H1 (cell line): ENCODE results near the gene AGPS. TPM values are rescaled to one million over a fixed set of nuclear protein-coding genes. Genes with fewer than 3 reads are reported as not detected.

ENCODE experiments used
- CTCF ChIA-PET: fragments of 300-600 bp; sonication (Branson Sonifier 250); formaldehyde crosslinking; loops from one replicate; lab custom pipeline; 2021; ENCODE audit not compliant: partially characterized antibody; lab: Charles Lee
- POLR2A ChIA-PET: fragments of 300-600 bp; sonication (Branson Sonifier 250); formaldehyde crosslinking; loops from one replicate; lab custom pipeline; 2021; ENCODE audit warnings: inconsistent platforms; ENCODE audit not compliant: partially characterized antibody; lab: Charles Lee
- DNase-seq, 2 experiments: peaks; one replicate each; pipeline versions ENCODE4 v3.0.0 to v3.0.0-alpha.2; 2010 to 2022; ENCODE audit warnings: low spot score in 2 of 2, low read depth in 1 of 2, mixed read lengths in 1 of 2
- FAIRE-seq: peaks from 2 replicates; lab custom pipeline; 2011; peaks lifted over from hg19 to GRCh38; lab: Jason Lieb, UNC
- H2AFZ ChIP-seq: 2 replicates; pipeline ENCODE4 v1.8.1; 2012; ENCODE audit warnings: low read length, inconsistent platforms
- H2AK5ac ChIP-seq: 2 replicates; pipeline ENCODE4 v1.6.1; 2013; ENCODE audit warnings: low read depth, low read length
- H2BK120ac ChIP-seq: replicated peaks from 2 replicates; pipeline ENCODE3; 2013; ENCODE audit warnings: low read depth, low read length, inconsistent platforms
- H2BK12ac ChIP-seq: 2 replicates; pipeline ENCODE4 v1.6.1; 2013; ENCODE audit warnings: low read depth, low read length
- H2BK15ac ChIP-seq: 2 replicates; pipeline ENCODE4 v1.6.1; 2013; ENCODE audit warnings: low read length
- H2BK20ac ChIP-seq: 2 replicates; pipeline ENCODE4 v1.6.1; 2013; ENCODE audit warnings: low read length
- H2BK5ac ChIP-seq: 2 replicates; pipeline ENCODE4 v1.6.1; 2013; ENCODE audit warnings: low read depth, low read length
- H3K14ac ChIP-seq: 2 replicates; pipeline ENCODE4 v1.6.1; 2013; ENCODE audit warnings: inconsistent platforms; ENCODE audit not compliant: insufficient read length
- H3K18ac ChIP-seq: 2 replicates; pipeline ENCODE4 v1.6.1; 2013; ENCODE audit warnings: low read length; ENCODE audit errors: extremely low read depth
- H3K23ac ChIP-seq: 2 replicates; pipeline ENCODE4 v1.6.1; 2013; ENCODE audit warnings: inconsistent platforms; ENCODE audit not compliant: insufficient read length
- H3K23me2 ChIP-seq: 2 replicates; pipeline ENCODE4 v1.6.1; 2013; ENCODE audit warnings: low read depth, low read length
- H3K27ac ChIP-seq: 2 replicates; pipeline ENCODE4 v1.6.1; 2011; ENCODE audit warnings: low read depth, low read length, inconsistent platforms
- H3K27me3 ChIP-seq, 4 experiments: replicated peaks in 1 of 4; 1 replicate in 1 of 4; 2 replicates in 3 of 4; pipeline versions ENCODE4 v1.6.1 to v1.8.1; 2011 to 2013; ENCODE audit warnings: low read length in 3 of 4, mild to moderate bottlenecking in 3 of 4, inconsistent platforms in 2 of 4, mixed read lengths in 2 of 4, moderate library complexity in 1 of 4; ENCODE audit not compliant: control insufficient read depth in 3 of 4, insufficient read depth in 3 of 4; ENCODE audit errors: extremely low read depth in 1 of 4
- H3K36me3 ChIP-seq, 4 experiments: 2 replicates each; pipeline versions ENCODE4 v1.6.1 to v1.8.1; 2011 to 2013; ENCODE audit warnings: mild to moderate bottlenecking in 4 of 4, low read length in 3 of 4, moderate library complexity in 2 of 4, control low read depth in 1 of 4, inconsistent platforms in 1 of 4; ENCODE audit not compliant: insufficient read depth in 4 of 4, control insufficient read depth in 2 of 4
- H3K4ac ChIP-seq: replicated peaks from 2 replicates; pipeline ENCODE3; 2013; ENCODE audit warnings: low read length, low read depth, mixed read lengths, inconsistent platforms; ENCODE audit not compliant: insufficient read length
- H3K4me1 ChIP-seq, 4 experiments: replicated peaks in 1 of 4; 1 replicate in 1 of 4; 2 replicates in 3 of 4; pipeline versions ENCODE4 v1.6.1 to v1.8.1; 2011 to 2013; ENCODE audit warnings: low read length in 3 of 4, inconsistent platforms in 2 of 4, mixed read lengths in 1 of 4; ENCODE audit not compliant: insufficient read depth in 4 of 4, control insufficient read depth in 3 of 4
- H3K4me2 ChIP-seq, 2 experiments: 2 replicates each; pipeline versions ENCODE4 v1.6.1 to v1.8.1; 2011 to 2013; ENCODE audit warnings: low read depth in 2 of 2, low read length in 2 of 2, control low read depth in 1 of 2, inconsistent platforms in 1 of 2, mild to moderate bottlenecking in 1 of 2; ENCODE audit not compliant: insufficient read depth in 1 of 2
- H3K4me3 ChIP-seq, 4 experiments: fragments of 200-600, 300-600 bp in 1 of 4; sonication (generic), shearing (Covaris generic), sonication (Bioruptor Twin) in 1 of 4; 2 replicates each; pipeline versions ENCODE4 v1.5.1 to v1.8.1; 2011 to 2016; ENCODE audit warnings: low read length in 4 of 4, low read depth in 3 of 4, control low read depth in 2 of 4, inconsistent platforms in 2 of 4, mild to moderate bottlenecking in 2 of 4, mixed read lengths in 1 of 4, moderate library complexity in 1 of 4; ENCODE audit not compliant: insufficient read depth in 2 of 4; ENCODE audit errors: extremely low read depth in 1 of 4
- H3K56ac ChIP-seq: replicated peaks from 2 replicates; pipeline ENCODE3; 2013; ENCODE audit warnings: low read depth, mild to moderate bottlenecking, mixed read lengths, low read length, inconsistent platforms; ENCODE audit not compliant: insufficient read length
- H3K79me1 ChIP-seq: 2 replicates; pipeline ENCODE4 v1.6.1; 2013; ENCODE audit warnings: low read depth, low read length, control low read depth
- H3K79me2 ChIP-seq, 2 experiments: 2 replicates each; pipeline versions ENCODE4 v1.6.1 to v1.8.1; 2012 to 2013; ENCODE audit warnings: low read length in 2 of 2, mild to moderate bottlenecking in 2 of 2, inconsistent platforms in 1 of 2; ENCODE audit not compliant: insufficient read depth in 2 of 2, control insufficient read depth in 1 of 2
- H3K9ac ChIP-seq, 4 experiments: replicated peaks in 1 of 4; 1 replicate in 1 of 4; 2 replicates in 3 of 4; pipeline versions ENCODE4 v1.6.1 to v1.8.1; 2011 to 2013; ENCODE audit warnings: low read depth in 3 of 4, low read length in 3 of 4, control low read depth in 2 of 4, mild to moderate bottlenecking in 2 of 4, moderate library complexity in 2 of 4, inconsistent platforms in 1 of 4; ENCODE audit errors: extremely low read depth in 1 of 4
- H3K9me3 ChIP-seq, 2 experiments: 2 replicates each; pipeline versions ENCODE4 v1.6.1 to v1.8.1; 2012 to 2013; ENCODE audit warnings: mild to moderate bottlenecking in 2 of 2, moderate library complexity in 2 of 2, control low read depth in 1 of 2, inconsistent platforms in 1 of 2, low read depth in 1 of 2, low read length in 1 of 2, mixed read lengths in 1 of 2; ENCODE audit not compliant: insufficient read depth in 2 of 2
- H4K20me1 ChIP-seq, 2 experiments: replicated peaks in 1 of 2; 2 replicates each; pipeline versions ENCODE3 to v1.8.1; 2011 to 2013; ENCODE audit warnings: inconsistent platforms in 2 of 2, low read length in 2 of 2, mild to moderate bottlenecking in 1 of 2; ENCODE audit not compliant: insufficient read depth in 2 of 2, control insufficient read depth in 1 of 2
- H4K5ac ChIP-seq: 2 replicates; pipeline ENCODE4 v1.6.1; 2013; ENCODE audit warnings: low read length, low read depth, mixed read lengths, inconsistent platforms; ENCODE audit not compliant: insufficient read length
- H4K8ac ChIP-seq: 2 replicates; pipeline ENCODE4 v1.8.0; 2013; ENCODE audit warnings: mild to moderate bottlenecking, moderate library complexity, low read length, inconsistent platforms; ENCODE audit not compliant: insufficient read depth; ENCODE audit errors: extremely low read depth
- H4K91ac ChIP-seq: replicated peaks from 2 replicates; pipeline ENCODE3; 2013; ENCODE audit warnings: low read length, mixed read lengths, inconsistent platforms; ENCODE audit not compliant: insufficient read length
- GTF2F1 ChIP-seq: IDR thresholded peaks from 2 replicates; pipeline ENCODE4 v1.6.1; 2012; ENCODE audit warnings: low read depth, low read length, improper control_type of control experiment, borderline replicate concordance
- SP1 ChIP-seq: IDR thresholded peaks from 2 replicates; pipeline ENCODE4 v1.6.1; 2011; ENCODE audit warnings: low read depth, low read length
- SP2 ChIP-seq: IDR thresholded peaks from 2 replicates; pipeline ENCODE4 v1.6.1; 2012; ENCODE audit warnings: mild to moderate bottlenecking, low read length, inconsistent platforms
- WGBS, 2 experiments: shearing (Covaris generic) in 1 of 2; methylation state at CpG; one replicate each; pipeline versions ENCODE4 v1.1.6 to v1.1.7; 2013 to 2015; ENCODE audit warnings: low lambda C conversion rate in 2 of 2, mixed read lengths in 2 of 2, inconsistent platforms in 1 of 2, low coverage in 1 of 2, missing lambda C conversion rate in 1 of 2; ENCODE audit not compliant: insufficient replicate concordance in 2 of 2, insufficient coverage in 1 of 2, insufficient read length in 1 of 2; ENCODE audit errors: extremely low coverage in 1 of 2, missing lambda C conversion rate in 1 of 2; 5-methylcytosine and 5-hydroxymethylcytosine counted together
- polyA plus RNA-seq, 7 experiments: library from polyadenylated mRNA; depleted of rRNA in 3 of 7; stranded (reverse) in 5 of 7; unstranded in 2 of 7; fragments of >200 nt in 5 of 7; fragments of 200-250 nt in 2 of 7; gene quantifications; 1 replicate in 5 of 7; 2 replicates in 1 of 7; 4 replicates in 1 of 7; pipeline versions ENCODE4 v1.2.1 to v1.2.3, GENCODE V29; 2011 to 2013; ENCODE audit warnings: missing spikeins in 2 of 7, mixed read lengths in 2 of 7
- total RNA-seq: library from RNA; stranded (reverse); fragmentation: NEBNext Ultra II Directional; extraction: Animal tissue kit (Norgen Biotek cat#: 25700); gene quantifications from 2 replicates; pipeline ENCODE4 v1.2.1, GENCODE V29; 2021
- TF ChIP-seq, protein P1 (sequence below): IDR thresholded peaks from 2 replicates; pipeline ENCODE4 v1.6.1; 2011; ENCODE audit warnings: low read length, improper control_type of control experiment

AGPS gene
- total and polyA plus RNA-seq, 2 of the 8 experiments (the other 6 are each of a cell fraction or from before 2014, with no cell fraction given), result 7.3 to 57.8 TPM

- DNase-seq (no peak), FAIRE-seq (no peak)
- ChIA-PET POLR2A (no interaction called here), CTCF (no interaction called here)
- Histone ChIP-seq H2BK12ac (no peak overlapping the region), H3K27ac (no peak overlapping the region), H2BK20ac (no peak overlapping the region), H3K36me3 (no peaks in the 10 kb centered on the region), H3K9me3 (no peaks in the 10 kb centered on the region), H3K23ac (no peak overlapping the region), H2AK5ac (no peak overlapping the region), H3K27me3 (no peaks in the 10 kb centered on the region), H3K4me3 (no peak overlapping the region), H3K18ac (no peak overlapping the region), H4K5ac (no peak overlapping the region), H3K14ac (no peak overlapping the region), H2BK15ac (no peak overlapping the region), H2BK5ac (no peak overlapping the region), H3K56ac (no peak overlapping the region), H4K8ac (no peak overlapping the region), H3K4me1 (peaks cover 0 to 3% (median 0%) of the 10 kb centered on the region in 4 experiments; a peak in 1 of 7 replicates), H3K4ac (no peak overlapping the region), H4K20me1 (no peaks in the 10 kb centered on the region), H2BK120ac (no peak overlapping the region), H3K79me2 (no peaks in the 10 kb centered on the region), H4K91ac (no peak overlapping the region), H3K23me2 (no peaks in the 10 kb centered on the region), H2AFZ (no peak overlapping the region), H3K79me1 (no peaks in the 10 kb centered on the region), H3K4me2 (no peak overlapping the region), H3K9ac (no peak overlapping the region)
- TF ChIP-seq SP1, result no peak
- no peak for TF ChIP-seq SP2
- TF ChIP-seq, protein P1, sequence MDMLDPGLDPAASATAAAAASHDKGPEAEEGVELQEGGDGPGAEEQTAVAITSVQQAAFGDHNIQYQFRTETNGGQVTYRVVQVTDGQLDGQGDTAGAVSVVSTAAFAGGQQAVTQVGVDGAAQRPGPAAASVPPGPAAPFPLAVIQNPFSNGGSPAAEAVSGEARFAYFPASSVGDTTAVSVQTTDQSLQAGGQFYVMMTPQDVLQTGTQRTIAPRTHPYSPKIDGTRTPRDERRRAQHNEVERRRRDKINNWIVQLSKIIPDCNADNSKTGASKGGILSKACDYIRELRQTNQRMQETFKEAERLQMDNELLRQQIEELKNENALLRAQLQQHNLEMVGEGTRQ, result no peak
- no peak for TF ChIP-seq GTF2F1
- 64% methylated on average over 4 of the region's 4 CpGs; no CpG with 5 or more reads in 1 of the 2 experiments for WGBS, 2 experiments
These were observed 124.4 kb downstream of the AGPS start for GRCh38 chr2:177516824-177517544.
